Activated CD8-positive, alpha-beta memory T cell treated with anti-CD3 and anti-CD28 coated beads, Interleukin-2, amount 10 ng/mL, durations not matched to agents 7 days and 5 days (primary cell): ENCODE data around the gene TBC1D22A. TPM values are rescaled to one million over a fixed set of nuclear protein-coding genes. Genes with fewer than 3 reads are reported as not detected.

Experiments
- ATAC-seq: fragments of 150-1000 bp; cut with Tn5 transposase; one replicate; pipeline ENCODE4 v1.10.0; 2021; ENCODE audit warnings: moderate library complexity
- CTCF ChIA-PET: fragments of 350-600 bp; sonication (Branson Sonifier 250); formaldehyde crosslinking; loops from one replicate; lab custom pipeline; 2021; ENCODE audit warnings: antibody characterized with exemption; lab: Charles Lee
- DNase-seq: peaks from one replicate; pipeline ENCODE4 v3.0.0-alpha.2; 2020
- H3K27ac Mint-ChIP-seq: one replicate; pipeline ENCODE4 v1.8.0; 2021; ENCODE audit warnings: mild to moderate bottlenecking, mixed read lengths
- H3K27me3 Mint-ChIP-seq: one replicate; pipeline ENCODE4 v1.8.0; 2021; ENCODE audit warnings: mixed read lengths
- H3K36me3 Mint-ChIP-seq: one replicate; pipeline ENCODE4 v1.8.0; 2021; ENCODE audit warnings: mild to moderate bottlenecking, mixed read lengths
- H3K4me1 Mint-ChIP-seq: one replicate; pipeline ENCODE4 v1.8.0; 2021; ENCODE audit warnings: mixed read lengths
- H3K4me3 Mint-ChIP-seq: one replicate; pipeline ENCODE4 v1.8.0; 2021; ENCODE audit warnings: mild to moderate bottlenecking, moderate library complexity, mixed read lengths
- H3K9me3 Mint-ChIP-seq: one replicate; pipeline ENCODE4 v1.8.0; 2022; ENCODE audit warnings: low read depth, mixed read lengths
- total RNA-seq, 2 experiments: library from RNA; stranded (reverse); gene quantifications; one replicate each; pipeline ENCODE4 v1.2.3, GENCODE V29; 2021

The TBC1D22A gene
- total RNA-seq, 2 experiments from 2014 or later: 32.6 to 44.9 TPM

DNA sequence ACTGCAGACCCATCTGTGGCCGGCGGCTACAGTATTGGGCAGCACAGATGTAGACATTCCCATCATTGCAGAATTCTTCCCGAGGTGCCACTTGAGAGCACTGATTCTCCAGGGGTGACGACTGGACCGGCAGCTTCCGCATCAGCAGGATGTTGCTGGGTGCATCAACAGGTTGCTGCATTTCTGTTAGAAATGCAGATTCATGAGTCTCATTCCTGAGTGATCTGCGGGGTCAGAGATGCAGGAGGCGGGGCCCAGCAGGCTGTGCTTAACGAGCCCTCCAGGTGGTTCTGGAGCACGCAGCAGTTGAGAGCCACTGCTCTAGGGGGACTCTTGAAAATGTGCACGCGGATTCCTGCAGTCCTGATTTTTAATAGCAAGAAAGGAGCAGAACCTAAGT lies 321.8 kb downstream of the TBC1D22A start:
- Mint-ChIP-seq H3K4me3 (no peak overlapping the region), H3K36me3 (peaks cover 17% of the 10 kb centered on the region)
- DNase-seq: no peak

DNA sequence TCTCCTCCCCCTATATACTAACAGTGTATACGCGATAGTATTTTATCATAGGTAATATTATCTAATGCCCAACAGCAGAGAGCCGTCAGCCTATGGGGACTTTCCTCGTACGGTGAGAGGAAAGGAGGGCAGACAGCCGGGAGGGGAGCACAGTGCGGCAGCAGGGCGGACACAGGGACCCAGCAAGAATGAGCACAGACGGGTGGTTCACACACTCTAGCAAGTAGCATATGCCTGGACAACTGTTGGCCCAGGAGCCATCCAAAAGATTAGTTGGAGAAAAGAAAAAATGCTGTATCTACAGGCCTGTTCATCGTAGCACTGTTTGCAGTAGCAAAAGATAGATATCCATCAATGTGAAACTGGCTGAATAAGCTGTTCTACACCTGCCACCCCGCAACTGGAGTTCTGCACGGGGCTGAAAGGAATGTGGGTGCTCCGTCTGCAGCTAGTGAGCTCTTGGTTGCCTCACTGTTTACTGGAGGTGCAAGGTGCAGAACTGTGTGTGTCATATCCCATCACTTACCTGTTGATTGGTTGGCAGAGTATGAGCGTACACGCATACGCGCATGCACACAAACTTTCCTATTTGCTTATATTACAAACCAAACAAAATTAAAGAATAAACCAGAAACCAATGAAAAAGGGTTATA lies 324.3 kb downstream of the TBC1D22A start:
- Mint-ChIP-seq H3K27ac (no peak overlapping the region), H3K36me3 (peaks cover 22% of the 10 kb centered on the region), H3K4me1 (peaks cover 14% of the 10 kb centered on the region), H3K4me3 (no peak overlapping the region), H3K27me3 (no peaks in the 10 kb centered on the region), H3K9me3 (peaks cover 4% of the 10 kb centered on the region)
- DNase-seq (no peak), ATAC-seq (no peak)
- CTCF ChIA-PET: no interaction called here

More for the DNA sequence above, 321.8 kb downstream of the TBC1D22A start:
- no peak overlapping the region for H3K27ac Mint-ChIP-seq
- CTCF ChIA-PET: no interaction called here
- ATAC-seq: no peak
- H3K4me1 Mint-ChIP-seq: peaks cover 4% of the 10 kb centered on the region
- H3K27me3 Mint-ChIP-seq: no peaks in the 10 kb centered on the region
- peaks cover 7% of the 10 kb centered on the region for H3K9me3 Mint-ChIP-seq

DNA sequence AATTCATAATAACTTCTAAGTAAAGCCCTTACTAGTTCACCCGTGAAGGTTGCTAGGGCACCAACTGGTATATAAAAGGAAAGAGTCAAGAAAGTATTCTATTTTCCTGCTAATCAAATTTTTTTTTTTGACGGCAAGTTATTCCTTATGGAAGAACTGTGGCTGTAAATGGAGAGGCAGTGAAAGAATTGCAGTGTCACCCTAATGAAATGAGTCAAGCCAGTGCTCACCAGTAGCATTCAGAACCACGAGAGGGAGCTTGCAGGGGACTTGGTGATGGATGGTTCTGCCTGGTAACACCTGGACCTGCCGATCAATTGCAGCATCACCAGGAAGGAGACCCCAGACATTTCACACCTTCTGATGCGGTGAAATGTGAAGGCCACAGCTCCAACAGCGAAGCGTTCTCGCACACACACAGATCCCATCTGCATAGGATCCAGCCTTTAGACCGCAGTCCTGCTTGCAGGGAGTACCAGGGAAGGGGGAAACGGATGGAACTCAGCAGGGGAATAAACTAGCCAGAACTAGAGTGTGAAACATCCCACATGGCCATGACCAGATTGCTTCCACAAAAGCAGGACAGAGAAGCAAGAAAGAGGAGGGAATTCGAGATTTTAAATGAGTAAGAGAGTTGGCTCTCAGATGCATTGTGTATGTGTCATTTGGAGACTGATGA lies 326.2 kb downstream of the TBC1D22A start:
- CTCF ChIA-PET: no interaction called here
- ATAC-seq: no peak
- no peak overlapping the region for H3K4me3 Mint-ChIP-seq

DNA sequence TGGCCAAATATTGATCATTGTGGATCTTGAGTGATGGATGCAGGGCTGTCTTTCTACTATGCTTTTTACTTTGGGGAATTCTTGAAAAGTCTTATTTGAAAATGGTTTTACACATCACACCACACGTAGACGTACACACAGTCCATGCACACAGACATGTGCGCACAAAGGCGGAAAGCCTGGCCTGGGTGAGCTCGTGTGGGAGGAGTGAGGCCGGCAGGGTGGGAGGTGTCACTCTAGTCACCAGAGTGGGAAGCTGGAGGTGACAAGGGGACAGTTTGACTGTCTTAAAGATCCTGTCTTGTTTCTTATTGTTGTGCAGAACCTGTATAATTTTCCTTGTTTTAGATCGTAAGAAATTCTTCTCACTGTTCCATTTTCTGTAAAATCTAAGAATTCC lies 326.9 kb downstream of the TBC1D22A start:
- Mint-ChIP-seq H3K36me3 (peaks cover 21% of the 10 kb centered on the region), H3K4me3 (no peak overlapping the region), H3K27me3 (no peaks in the 10 kb centered on the region), H3K27ac (no peak overlapping the region), H3K9me3 (peaks cover 12% of the 10 kb centered on the region), H3K4me1 (peaks cover 13% of the 10 kb centered on the region)
- no peak for DNase-seq
- no peak for ATAC-seq
- CTCF ChIA-PET: interaction anchor here (0.8 kb wide), 1 partner anchor 291 kb away, joined by 3 read pairs; no protein-coding TSS in a partner anchor

More for the DNA sequence above, 326.2 kb downstream of the TBC1D22A start:
- Mint-ChIP-seq H3K36me3 (peaks cover 24% of the 10 kb centered on the region), H3K9me3 (peaks cover 10% of the 10 kb centered on the region), H3K27me3 (no peaks in the 10 kb centered on the region), H3K4me1 (peaks cover 13% of the 10 kb centered on the region), H3K27ac (no peak overlapping the region)
- no peak for DNase-seq

DNA sequence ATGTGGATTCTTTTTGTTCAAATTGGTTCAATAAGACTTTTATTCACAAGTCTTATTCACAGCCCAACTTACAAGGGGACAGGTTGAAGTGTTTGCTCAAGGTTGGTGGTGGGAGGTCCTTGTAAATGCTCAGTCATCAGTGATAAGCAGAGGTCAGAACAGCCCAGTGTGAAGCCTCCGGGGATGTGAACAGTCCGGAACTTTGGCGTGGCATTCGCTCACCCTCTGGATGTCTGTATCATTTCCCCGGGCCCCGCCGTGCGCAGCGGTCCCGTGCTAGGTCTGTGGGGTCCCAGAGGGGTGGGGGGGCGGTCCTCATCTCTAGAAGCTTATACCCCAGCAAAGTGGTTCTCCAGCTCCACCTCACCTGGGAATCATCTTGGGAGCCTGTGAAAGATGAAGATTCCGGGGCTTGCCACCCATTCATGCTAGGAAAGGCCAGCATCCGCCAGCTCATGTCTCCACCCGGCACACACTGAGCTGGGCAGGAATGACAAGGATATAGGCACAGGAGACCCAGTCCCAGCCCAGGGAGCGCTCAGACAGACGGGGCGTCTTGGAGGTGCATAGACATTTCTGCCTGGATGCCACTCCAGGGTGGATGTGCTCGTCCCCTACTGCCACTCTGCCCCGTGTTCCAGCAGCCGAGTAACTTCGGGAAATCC lies 327.5 kb downstream of the TBC1D22A start:
- Mint-ChIP-seq H3K36me3 (peaks cover 23% of the 10 kb centered on the region), H3K27me3 (no peaks in the 10 kb centered on the region), H3K4me1 (peaks cover 16% of the 10 kb centered on the region), H3K27ac (no peak overlapping the region), H3K9me3 (peaks cover 14% of the 10 kb centered on the region), H3K4me3 (no peak overlapping the region)
- DNase-seq (no peak), ATAC-seq (no peak)
- CTCF ChIA-PET: interaction anchor here (0.8 kb wide), 1 partner anchor 291 kb away, joined by 3 read pairs; no protein-coding TSS in a partner anchor

DNA sequence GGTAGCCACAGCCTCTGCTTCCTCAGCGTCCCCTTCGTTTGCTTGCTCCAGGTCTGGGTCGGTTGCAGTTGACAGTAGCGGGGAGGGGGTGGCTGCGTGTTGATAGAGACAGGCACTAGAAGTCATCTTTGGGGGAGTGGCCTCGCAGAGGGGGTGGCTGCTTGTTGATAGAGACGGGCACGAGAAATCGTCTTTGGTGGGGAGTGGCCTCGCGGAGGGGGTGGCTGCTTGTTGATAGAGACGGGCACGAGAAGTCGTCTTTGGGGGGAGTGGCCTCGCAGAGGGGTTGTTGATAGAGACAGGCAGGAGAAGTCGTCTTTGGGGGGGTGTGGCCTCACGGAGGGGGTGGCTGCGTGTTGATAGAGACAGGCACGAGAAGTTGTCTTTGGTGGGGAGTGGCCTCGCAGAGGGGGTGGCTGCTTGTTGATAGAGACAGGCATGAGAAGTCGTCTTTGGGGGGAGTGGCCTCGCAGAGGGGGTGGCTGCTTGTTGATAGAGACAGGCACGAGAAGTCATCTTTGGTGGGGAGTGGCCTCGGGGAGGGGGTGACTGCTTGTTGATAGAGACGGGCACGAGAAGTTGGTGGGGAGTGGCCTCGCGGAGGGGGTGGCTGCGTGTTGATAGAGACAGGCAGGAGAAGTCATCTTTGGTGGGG lies 328.3 kb downstream of the TBC1D22A start:
- Mint-ChIP-seq H3K27ac (no peak overlapping the region), H3K27me3 (no peaks in the 10 kb centered on the region), H3K4me3 (no peak overlapping the region), H3K36me3 (peaks cover 25% of the 10 kb centered on the region), H3K9me3 (peaks cover 16% of the 10 kb centered on the region), H3K4me1 (peaks cover 18% of the 10 kb centered on the region)
- CTCF ChIA-PET: no interaction called here
- no peak for DNase-seq
- ATAC-seq: no peak

DNA sequence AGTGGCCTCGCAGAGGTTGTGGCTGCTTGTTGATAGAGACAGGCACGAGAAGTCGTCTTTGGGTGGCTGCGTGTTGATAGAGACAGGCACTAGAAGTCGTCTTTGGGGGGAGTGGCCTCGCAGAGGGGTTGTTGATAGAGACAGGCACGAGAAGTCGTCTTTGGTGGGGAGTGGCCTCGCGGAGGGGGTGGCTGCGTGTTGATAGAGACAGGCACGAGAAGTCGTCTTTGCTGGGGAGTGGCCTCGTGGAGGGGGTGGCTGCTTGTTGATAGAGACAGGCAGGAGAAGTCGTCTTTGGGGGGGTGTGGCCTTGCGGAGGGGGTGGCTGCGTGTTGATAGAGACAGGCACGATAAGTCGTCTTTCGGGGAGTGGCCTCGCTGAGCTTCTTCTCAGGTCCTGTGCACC lies 328.8 kb downstream of the TBC1D22A start:
- peaks cover 28% of the 10 kb centered on the region for H3K36me3 Mint-ChIP-seq
- ATAC-seq (no peak), DNase-seq (no peak)
- H3K27ac Mint-ChIP-seq: no peak overlapping the region
- H3K4me1 Mint-ChIP-seq: peaks cover 18% of the 10 kb centered on the region
- H3K27me3 Mint-ChIP-seq: no peaks in the 10 kb centered on the region
- no peak overlapping the region for H3K4me3 Mint-ChIP-seq
- CTCF ChIA-PET: no interaction called here
- peaks cover 19% of the 10 kb centered on the region for H3K9me3 Mint-ChIP-seq

DNA sequence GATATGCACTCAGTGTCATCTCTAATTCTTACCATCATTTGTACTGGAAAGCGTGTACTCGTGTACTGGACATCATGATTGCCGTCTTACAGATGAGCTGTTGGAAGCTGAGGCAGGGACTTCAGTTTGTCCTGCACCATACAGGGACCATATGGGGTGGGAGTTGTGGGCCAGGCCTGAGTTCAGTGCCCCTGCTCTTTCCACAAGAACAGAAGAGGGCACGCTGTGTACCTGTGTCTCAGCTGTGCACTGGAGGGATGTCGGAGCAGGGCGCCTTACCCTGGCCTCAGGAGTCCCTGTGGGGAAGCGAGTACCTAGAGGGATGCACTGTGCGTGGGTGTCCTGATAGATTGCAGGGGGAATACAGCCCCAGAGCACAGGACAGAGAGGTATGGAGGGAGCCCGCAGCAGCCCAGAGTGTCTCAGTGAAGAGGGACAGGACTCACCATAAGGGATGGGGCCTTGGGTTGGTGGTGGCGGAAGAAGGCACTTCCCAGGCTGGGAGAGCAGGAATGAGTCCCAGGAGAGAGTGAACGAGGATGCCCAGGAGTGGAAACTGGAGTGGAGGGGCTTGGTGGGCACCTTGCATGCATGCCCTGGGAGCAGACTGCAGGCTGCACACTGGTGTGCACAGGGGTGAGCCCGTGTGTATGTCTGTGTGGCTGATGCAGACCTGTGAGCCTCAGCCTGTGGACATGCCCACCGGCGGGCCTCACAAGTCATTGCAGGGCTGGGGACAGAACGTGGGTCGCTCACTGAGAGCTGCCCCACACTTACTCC lies 329.7 kb downstream of the TBC1D22A start:
- no peaks in the 10 kb centered on the region for H3K27me3 Mint-ChIP-seq
- H3K4me3 Mint-ChIP-seq: no peak overlapping the region
- peaks cover 24% of the 10 kb centered on the region for H3K9me3 Mint-ChIP-seq
- H3K36me3 Mint-ChIP-seq: peaks cover 30% of the 10 kb centered on the region
- ATAC-seq: no peak
- DNase-seq: no peak
- CTCF ChIA-PET: no interaction called here
- H3K27ac Mint-ChIP-seq: no peak overlapping the region
- peaks cover 18% of the 10 kb centered on the region for H3K4me1 Mint-ChIP-seq

DNA sequence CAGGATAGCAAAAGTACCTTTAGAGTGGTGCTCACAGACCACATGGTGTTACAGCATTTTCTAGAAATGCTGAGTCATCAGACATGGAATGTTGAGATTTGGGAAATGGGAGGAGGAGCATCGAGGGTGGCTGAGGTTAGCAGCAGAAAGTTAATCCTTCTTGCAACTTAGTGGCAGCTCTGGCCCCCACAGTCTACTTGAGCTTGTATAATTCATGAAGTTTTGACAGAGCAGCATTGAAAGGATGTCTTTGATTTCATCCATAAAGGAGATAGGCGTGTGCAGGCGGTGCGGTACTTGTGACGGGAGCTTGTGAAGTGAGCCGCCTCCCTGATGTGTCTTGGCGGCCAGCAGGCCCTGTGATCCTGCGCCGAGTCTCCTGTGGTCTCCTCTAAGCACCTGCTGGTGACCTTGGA lies 330.5 kb downstream of the TBC1D22A start:
- peaks cover 24% of the 10 kb centered on the region for H3K9me3 Mint-ChIP-seq
- peaks cover 18% of the 10 kb centered on the region for H3K4me1 Mint-ChIP-seq
- no peaks in the 10 kb centered on the region for H3K27me3 Mint-ChIP-seq
- no peak overlapping the region for H3K4me3 Mint-ChIP-seq
- peaks cover 30% of the 10 kb centered on the region for H3K36me3 Mint-ChIP-seq
- ATAC-seq (no peak), DNase-seq (no peak)
- no peak overlapping the region for H3K27ac Mint-ChIP-seq
- CTCF ChIA-PET: no interaction called here

DNA sequence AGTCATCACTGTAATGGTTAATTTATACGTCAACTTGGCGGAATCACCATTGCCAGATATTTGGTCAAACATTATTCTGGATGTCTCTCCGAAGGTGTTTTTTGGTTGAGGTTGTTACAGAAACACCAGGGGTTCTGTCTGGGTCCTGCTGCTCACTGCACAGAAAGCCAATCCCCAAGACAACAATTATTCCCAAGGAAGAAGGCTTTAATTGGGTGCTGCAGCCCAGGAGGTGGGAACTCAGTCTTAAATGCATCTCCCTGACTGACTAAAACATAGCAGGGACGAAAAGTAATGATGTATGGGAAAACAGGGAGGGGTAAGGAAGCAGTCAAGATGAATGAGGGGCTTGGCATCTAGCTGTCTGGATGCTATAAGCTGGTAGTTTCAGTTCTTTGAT lies 331.3 kb downstream of the TBC1D22A start:
- peaks cover 30% of the 10 kb centered on the region for H3K36me3 Mint-ChIP-seq
- H3K9me3 Mint-ChIP-seq: peaks cover 24% of the 10 kb centered on the region
- no peak for ATAC-seq

DNA sequence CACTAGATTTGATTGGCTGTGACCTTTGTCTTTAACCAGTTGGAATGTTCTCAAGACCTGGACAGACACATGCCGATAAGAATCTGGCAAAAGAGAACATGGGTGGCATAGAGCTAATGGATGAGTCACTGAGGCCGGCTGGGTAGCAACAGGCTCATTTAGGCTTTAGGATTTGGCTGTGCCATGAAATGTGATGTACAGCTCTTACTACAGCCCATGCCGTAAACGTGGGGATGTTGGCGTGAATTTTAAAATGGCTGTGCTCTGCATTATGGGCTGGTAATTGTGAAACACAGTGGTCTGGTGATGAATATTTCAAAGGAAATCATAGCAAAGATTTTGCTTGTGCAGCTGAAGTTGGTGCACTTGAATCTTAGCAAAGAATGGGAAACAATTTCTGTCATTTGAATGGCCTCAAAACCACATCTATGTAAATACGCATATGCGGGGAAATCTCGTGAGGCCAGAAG lies 332.4 kb downstream of the TBC1D22A start:
- H3K4me3 Mint-ChIP-seq: no peak overlapping the region

More for the DNA sequence above, 331.3 kb downstream of the TBC1D22A start:
- Mint-ChIP-seq H3K27ac (no peak overlapping the region), H3K4me3 (no peak overlapping the region), H3K4me1 (peaks cover 18% of the 10 kb centered on the region), H3K27me3 (no peaks in the 10 kb centered on the region)
- no peak for DNase-seq
- CTCF ChIA-PET: no interaction called here

DNA sequence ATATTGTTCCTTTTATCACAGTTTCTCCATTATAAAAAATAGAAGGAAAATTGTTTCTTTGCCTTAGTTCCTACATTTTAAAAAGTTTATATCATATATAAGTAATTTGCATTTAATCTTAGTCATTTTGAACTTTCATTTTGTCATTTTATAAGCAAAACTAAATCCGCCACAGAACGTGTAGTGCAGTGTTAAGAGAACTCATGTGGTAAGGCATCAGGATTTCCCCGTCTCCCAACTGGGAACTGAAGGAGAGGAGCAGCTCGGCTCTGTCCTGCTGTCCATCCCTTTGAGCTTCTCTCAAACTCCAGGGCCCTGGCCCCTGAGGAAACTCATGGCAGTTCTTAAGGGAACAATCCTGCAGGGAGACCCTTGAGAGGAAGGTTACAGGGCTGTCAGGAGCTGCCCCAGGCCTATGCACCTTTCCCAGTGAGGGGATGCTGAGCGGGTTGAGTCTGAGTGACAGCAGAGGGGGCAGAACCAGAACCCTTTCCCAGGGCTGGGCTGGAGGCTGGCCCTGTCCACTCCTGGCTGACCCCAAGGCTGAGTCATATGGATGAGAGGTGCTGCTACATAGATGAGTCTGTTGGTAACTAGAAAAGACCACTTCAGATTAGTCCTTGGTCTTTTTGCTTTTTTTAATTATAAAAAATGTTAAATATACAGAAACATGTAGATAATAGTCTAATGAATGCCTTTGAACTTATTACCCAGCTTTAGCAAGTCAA lies 333.1 kb downstream of the TBC1D22A start:
- CTCF ChIA-PET: interaction anchor here (0.6 kb wide), 1 partner anchor 403 kb away, joined by 6 read pairs; no protein-coding TSS in a partner anchor
- Mint-ChIP-seq H3K4me1 (peaks cover 12% of the 10 kb centered on the region), H3K27me3 (no peaks in the 10 kb centered on the region), H3K36me3 (peaks cover 28% of the 10 kb centered on the region), H3K4me3 (no peak overlapping the region), H3K9me3 (peaks cover 23% of the 10 kb centered on the region), H3K27ac (no peak overlapping the region)
- DNase-seq (no peak), ATAC-seq (no peak)

More for the DNA sequence above, 332.4 kb downstream of the TBC1D22A start:
- Mint-ChIP-seq H3K4me1 (peaks cover 14% of the 10 kb centered on the region), H3K27ac (no peak overlapping the region), H3K27me3 (no peaks in the 10 kb centered on the region), H3K9me3 (peaks cover 23% of the 10 kb centered on the region), H3K36me3 (peaks cover 26% of the 10 kb centered on the region)
- ATAC-seq (no peak), DNase-seq (no peak)
- CTCF ChIA-PET: interaction anchor here (0.6 kb wide), 1 partner anchor 402 kb away, joined by 6 read pairs; no protein-coding TSS in a partner anchor
